Progenitor cell of endocrine pancreas (in vitro differentiated cells): Measurements from ENCODE around the gene STARD9. TPM values are rescaled to one million over a fixed set of nuclear protein-coding genes. Genes with fewer than 3 reads are reported as not detected.

ENCODE experiments used
- DNase-seq: peaks from one replicate; pipeline ENCODE4 v3.0.0; 2021; ENCODE audit warnings: low spot score; ENCODE audit not compliant: unreplicated experiment
- H3K27ac Mint-ChIP-seq: 2 replicates; pipeline ENCODE4 v1.8.0; 2021; ENCODE audit warnings: mild to moderate bottlenecking, moderate library complexity, mixed read lengths
- H3K27me3 Mint-ChIP-seq: 2 replicates; pipeline ENCODE4 v1.8.0; 2021; ENCODE audit warnings: mixed read lengths
- H3K36me3 Mint-ChIP-seq: 2 replicates; pipeline ENCODE4 v1.8.0; 2022; ENCODE audit warnings: mixed read lengths; ENCODE audit not compliant: insufficient read depth
- H3K4me1 Mint-ChIP-seq: 2 replicates; pipeline ENCODE4 v1.8.0; 2021; ENCODE audit warnings: low read depth, mixed read lengths
- H3K4me3 Mint-ChIP-seq: 2 replicates; pipeline ENCODE4 v1.8.0; 2021; ENCODE audit warnings: low read depth, mild to moderate bottlenecking, moderate library complexity, mixed read lengths
- H3K9me3 Mint-ChIP-seq: 2 replicates; pipeline ENCODE4 v1.8.0; 2021; ENCODE audit warnings: low read depth, mixed read lengths
- total RNA-seq: library from RNA; stranded (reverse); gene quantifications from 2 replicates; pipeline ENCODE4 v1.2.1, GENCODE V29; 2021
- TF ChIP-seq, protein P1 (sequence below): fragments of 200-600 bp; sonication (generic); IDR thresholded peaks from one replicate; pipeline ENCODE4 v1.5.0; 2021; ENCODE audit warnings: antibody characterized with exemption, mild to moderate bottlenecking; ENCODE audit not compliant: unreplicated experiment

Gene STARD9
- total RNA-seq, 1 donor from 2014 or later = 1.8 TPM

- TF ChIP-seq, protein P1, sequence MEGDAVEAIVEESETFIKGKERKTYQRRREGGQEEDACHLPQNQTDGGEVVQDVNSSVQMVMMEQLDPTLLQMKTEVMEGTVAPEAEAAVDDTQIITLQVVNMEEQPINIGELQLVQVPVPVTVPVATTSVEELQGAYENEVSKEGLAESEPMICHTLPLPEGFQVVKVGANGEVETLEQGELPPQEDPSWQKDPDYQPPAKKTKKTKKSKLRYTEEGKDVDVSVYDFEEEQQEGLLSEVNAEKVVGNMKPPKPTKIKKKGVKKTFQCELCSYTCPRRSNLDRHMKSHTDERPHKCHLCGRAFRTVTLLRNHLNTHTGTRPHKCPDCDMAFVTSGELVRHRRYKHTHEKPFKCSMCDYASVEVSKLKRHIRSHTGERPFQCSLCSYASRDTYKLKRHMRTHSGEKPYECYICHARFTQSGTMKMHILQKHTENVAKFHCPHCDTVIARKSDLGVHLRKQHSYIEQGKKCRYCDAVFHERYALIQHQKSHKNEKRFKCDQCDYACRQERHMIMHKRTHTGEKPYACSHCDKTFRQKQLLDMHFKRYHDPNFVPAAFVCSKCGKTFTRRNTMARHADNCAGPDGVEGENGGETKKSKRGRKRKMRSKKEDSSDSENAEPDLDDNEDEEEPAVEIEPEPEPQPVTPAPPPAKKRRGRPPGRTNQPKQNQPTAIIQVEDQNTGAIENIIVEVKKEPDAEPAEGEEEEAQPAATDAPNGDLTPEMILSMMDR = no peak
- Mint-ChIP-seq H3K4me1 (peaks cover 2% of the 10 kb centered on the region), H3K4me3 (no peak overlapping the region), H3K27ac (no peak overlapping the region), H3K9me3 (no peaks in the 10 kb centered on the region), H3K36me3 (no peaks in the 10 kb centered on the region), H3K27me3 (no peaks in the 10 kb centered on the region)
- DNase-seq = no peak
Observed at GRCh38 chr15:42621386-42621785, 46.0 kb downstream of the STARD9 start.

GRCh38 chr15:42621996-42622925, 46.9 kb downstream of the STARD9 start:
- Mint-ChIP-seq H3K27ac (no peak overlapping the region), H3K4me1 (peaks cover 2% of the 10 kb centered on the region), H3K4me3 (no peak overlapping the region), H3K36me3 (no peaks in the 10 kb centered on the region), H3K9me3 (no peaks in the 10 kb centered on the region), H3K27me3 (no peaks in the 10 kb centered on the region)
- TF ChIP-seq, protein P1 = no peak
- DNase-seq = no peak

DNA sequence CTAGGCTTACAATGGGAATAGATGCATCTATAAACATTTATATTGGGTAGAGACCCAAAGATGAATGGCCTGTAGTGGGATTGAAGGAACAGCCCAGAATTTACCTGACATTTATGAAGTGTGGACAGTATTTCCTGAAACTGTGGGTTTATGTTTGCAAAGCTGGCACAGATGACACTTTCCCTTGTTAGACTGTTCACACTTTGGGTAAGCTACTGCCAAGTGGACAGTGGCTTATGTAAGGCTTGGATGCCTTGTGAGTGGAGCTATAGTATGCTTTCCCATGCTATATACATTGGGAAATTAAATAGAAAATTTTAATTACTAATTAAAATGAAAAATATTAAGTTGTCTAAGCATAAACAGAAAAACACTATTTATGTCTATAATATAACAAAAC, 48.5 kb downstream of the STARD9 start:
- H3K9me3 Mint-ChIP-seq = peaks cover 8% of the 10 kb centered on the region
- H3K4me3 Mint-ChIP-seq = no peak overlapping the region
- H3K27me3 Mint-ChIP-seq = no peaks in the 10 kb centered on the region
- peaks cover 2% of the 10 kb centered on the region for H3K36me3 Mint-ChIP-seq
- no peak overlapping the region for H3K27ac Mint-ChIP-seq
- H3K4me1 Mint-ChIP-seq = peaks cover 2% of the 10 kb centered on the region
- DNase-seq = no peak
- TF ChIP-seq, protein P1 = no peak

GRCh38 chr15:42627485-42627884, 52.1 kb downstream of the STARD9 start:
- Mint-ChIP-seq H3K9me3 (peaks cover 8% of the 10 kb centered on the region), H3K36me3 (peaks cover 2% of the 10 kb centered on the region), H3K4me3 (no peak overlapping the region), H3K4me1 (peaks cover 1% of the 10 kb centered on the region), H3K27ac (no peak overlapping the region), H3K27me3 (no peaks in the 10 kb centered on the region)
- no peak for DNase-seq
- TF ChIP-seq, protein P1 = no peak

DNA sequence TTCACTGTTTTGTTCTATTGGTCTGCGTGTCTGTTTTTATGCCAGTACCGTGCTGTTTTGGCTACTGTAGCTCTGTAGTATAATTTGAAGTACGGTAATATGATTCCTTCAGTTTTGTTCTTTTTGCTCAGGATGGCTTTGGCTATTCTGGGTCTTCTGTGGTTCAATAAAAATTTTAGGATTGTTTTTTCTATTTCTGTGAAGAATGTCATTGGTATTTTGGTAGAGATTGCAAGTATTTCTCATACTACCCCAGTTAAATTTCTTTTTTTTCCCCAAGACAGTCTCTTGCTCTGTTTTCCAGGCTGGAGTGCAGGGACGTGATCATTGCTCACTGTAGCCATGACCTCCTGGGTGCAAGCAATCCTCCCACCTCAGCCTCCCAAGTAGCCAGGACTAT, 53.4 kb downstream of the STARD9 start:
- no peak overlapping the region for H3K4me3 Mint-ChIP-seq
- TF ChIP-seq, protein P1 = no peak
- DNase-seq = no peak
- H3K4me1 Mint-ChIP-seq = no peaks in the 10 kb centered on the region
- H3K36me3 Mint-ChIP-seq = peaks cover 2% of the 10 kb centered on the region
- H3K27me3 Mint-ChIP-seq = no peaks in the 10 kb centered on the region
- peaks cover 8% of the 10 kb centered on the region for H3K9me3 Mint-ChIP-seq
- H3K27ac Mint-ChIP-seq = no peak overlapping the region
